GM21360 (cell line): ENCODE data around the gene C6orf89.

Experiments used
- ATAC-seq: cut with Tn5 transposase; IDR thresholded peaks from one replicate; pipeline ENCODE4 v1.9.1; 2021; ENCODE audit warnings: mild to moderate bottlenecking, moderate library complexity; ENCODE audit not compliant: unreplicated experiment

The C6orf89 gene

GRCh38 chr6:36967301-36967700 lies 81.5 kb downstream of the C6orf89 start:
- no peak for ATAC-seq

GRCh38 chr6:36967757-36968156 lies 82.0 kb downstream of the C6orf89 start:
- ATAC-seq: no peak

GRCh38 chr6:36968266-36968977 lies 82.7 kb downstream of the C6orf89 start:
- ATAC-seq: no peak

- no peak for ATAC-seq
Observed at GRCh38 chr6:36969240-36969691, 83.5 kb downstream of the C6orf89 start.

GRCh38 chr6:36969988-36970891 lies 84.5 kb downstream of the C6orf89 start:
- no peak for ATAC-seq

GRCh38 chr6:36970892-36971842 lies 85.4 kb downstream of the C6orf89 start:
- no peak for ATAC-seq

- no peak for ATAC-seq
Observed at GRCh38 chr6:36971921-36972673, 86.3 kb downstream of the C6orf89 start.

GRCh38 chr6:36973190-36973589 lies 87.4 kb downstream of the C6orf89 start:
- ATAC-seq: no peak

GRCh38 chr6:36973647-36974046 lies 87.9 kb downstream of the C6orf89 start:
- ATAC-seq: no peak

GRCh38 chr6:36975231-36976006 lies 89.7 kb downstream of the C6orf89 start:
- no peak for ATAC-seq

- no peak for ATAC-seq
Observed at GRCh38 chr6:36976007-36976264, 90.2 kb downstream of the C6orf89 start.

GRCh38 chr6:36976509-36976908 lies 90.8 kb downstream of the C6orf89 start:
- no peak for ATAC-seq

- ATAC-seq: no peak
Observed at GRCh38 chr6:36976931-36977330, 91.2 kb downstream of the C6orf89 start.

- ATAC-seq: no peak
Observed at GRCh38 chr6:36977470-36977941, 91.8 kb downstream of the C6orf89 start.
